HG02885 (cell line): Measurements from ENCODE around the gene NOD2.

Experiments used
- ATAC-seq: cut with Tn5 transposase; IDR thresholded peaks from one replicate; pipeline ENCODE4 v1.9.1; 2021; ENCODE audit warnings: mild to moderate bottlenecking; ENCODE audit not compliant: unreplicated experiment, poor library complexity

Gene NOD2

GRCh38 chr16:50692999-50693781 lies at the start of gene NOD2:
Gene NOD2, plus strand, starts transcription at chr16:50693606. Its CDS starts 5,890 bp downstream, at chr16:50699496.
- ATAC-seq: peak; percentile 25

DNA sequence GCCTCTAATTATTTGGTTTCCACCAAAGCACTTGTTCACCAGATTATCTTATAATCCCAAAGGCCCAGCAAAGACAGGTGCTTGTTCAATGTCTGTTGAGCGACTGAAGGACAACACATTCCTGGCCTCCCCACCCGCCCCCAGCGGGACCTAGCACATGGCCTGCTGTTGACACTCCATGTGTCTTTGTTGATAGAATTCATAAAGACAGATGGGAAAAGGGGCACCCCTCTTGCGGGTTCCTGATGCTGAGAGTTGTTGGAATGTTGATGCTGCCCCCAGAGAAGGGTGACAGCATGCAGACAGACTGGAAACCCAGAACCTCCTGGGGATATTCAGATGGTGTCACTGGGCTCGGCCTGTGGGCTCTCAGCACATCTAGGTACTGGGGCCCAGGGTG lies 49.2 kb upstream of the NOD2 start:
- no peak for ATAC-seq

DNA sequence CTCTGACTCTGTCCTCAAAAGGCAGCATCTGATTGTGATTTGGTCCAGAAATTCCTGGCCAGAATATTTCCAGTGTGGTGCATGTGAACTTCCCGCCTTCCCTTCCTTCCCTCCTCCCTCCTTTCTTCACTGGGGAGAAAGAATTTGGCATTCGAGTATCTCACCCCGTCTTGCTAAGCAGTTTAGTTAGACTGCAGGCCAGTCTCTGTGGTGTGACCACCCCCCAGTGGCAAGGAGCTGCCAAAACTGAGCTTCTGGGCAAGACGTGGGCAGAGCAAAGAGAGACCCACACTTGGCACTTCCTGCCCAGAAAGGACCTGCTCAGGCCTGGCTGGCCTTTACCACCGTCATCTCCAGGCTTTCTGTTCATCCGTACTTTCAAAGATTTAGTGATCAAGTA lies 48.7 kb upstream of the NOD2 start:
- no peak for ATAC-seq

DNA sequence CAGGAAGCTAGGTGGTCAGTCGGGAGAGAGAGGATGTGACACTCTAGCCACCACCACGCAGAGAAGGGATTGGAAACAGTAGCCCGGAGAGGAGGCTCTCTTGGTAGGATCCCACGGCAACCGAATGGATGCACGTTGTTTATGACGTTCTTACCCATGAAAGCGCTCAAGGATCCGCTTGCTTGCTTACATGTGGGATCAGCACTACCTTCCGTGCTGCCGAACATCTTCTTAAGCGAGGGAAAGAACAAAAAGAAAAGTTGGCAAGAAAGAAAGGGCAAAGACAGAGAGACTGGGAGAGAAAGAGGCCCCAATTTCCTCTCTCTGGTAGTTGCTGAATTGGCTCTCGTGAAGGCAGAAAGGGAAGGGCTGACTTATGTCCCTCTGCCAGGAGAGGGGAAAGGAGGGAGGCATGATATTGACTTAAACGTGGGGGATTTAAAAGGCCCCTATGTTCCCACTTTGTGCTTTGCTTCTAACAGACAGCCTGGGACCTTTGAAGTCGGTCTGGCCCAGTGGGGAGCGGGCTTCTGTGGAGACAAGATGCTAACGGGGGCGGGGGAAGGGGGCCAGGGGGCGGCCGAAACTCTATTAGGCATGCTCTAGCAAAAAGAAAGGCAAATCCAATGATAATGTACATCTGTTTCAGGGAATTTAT lies 47.7 kb upstream of the NOD2 start:
- ATAC-seq: no peak

- no peak for ATAC-seq
Measured at GRCh38 chr16:50646345-50646744, 47.1 kb upstream of the NOD2 start.

DNA sequence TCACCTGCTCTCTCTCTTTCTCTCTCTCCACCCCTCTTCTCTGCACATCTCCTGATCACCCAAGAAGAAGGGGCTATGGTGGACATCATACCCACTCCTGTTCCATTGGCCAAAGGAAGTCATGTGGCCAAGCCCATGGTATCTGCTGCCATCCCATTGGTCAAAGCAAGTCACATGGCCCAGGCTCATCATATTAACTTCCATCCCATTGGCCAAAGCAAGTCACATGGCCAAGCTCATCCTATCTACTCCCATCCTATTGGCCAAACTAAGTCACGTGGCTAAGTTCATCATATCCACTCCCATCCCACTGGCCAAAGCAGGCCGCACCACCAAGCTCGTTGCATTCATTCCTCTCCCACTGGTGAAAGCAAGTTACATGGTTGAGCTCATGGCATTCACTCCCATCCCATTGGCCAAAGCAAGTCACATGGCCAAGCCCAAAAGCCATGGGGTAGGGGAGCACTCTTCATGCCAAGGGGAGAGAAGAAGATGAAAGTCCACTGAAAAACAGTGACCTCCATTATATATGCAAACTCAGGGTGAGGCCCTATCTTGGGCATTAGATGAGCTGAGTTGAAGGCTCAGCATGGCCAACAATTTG lies 41.5 kb upstream of the NOD2 start:
- no peak for ATAC-seq

GRCh38 chr16:50652836-50653425 lies 40.5 kb upstream of the NOD2 start:
- ATAC-seq: no peak

DNA sequence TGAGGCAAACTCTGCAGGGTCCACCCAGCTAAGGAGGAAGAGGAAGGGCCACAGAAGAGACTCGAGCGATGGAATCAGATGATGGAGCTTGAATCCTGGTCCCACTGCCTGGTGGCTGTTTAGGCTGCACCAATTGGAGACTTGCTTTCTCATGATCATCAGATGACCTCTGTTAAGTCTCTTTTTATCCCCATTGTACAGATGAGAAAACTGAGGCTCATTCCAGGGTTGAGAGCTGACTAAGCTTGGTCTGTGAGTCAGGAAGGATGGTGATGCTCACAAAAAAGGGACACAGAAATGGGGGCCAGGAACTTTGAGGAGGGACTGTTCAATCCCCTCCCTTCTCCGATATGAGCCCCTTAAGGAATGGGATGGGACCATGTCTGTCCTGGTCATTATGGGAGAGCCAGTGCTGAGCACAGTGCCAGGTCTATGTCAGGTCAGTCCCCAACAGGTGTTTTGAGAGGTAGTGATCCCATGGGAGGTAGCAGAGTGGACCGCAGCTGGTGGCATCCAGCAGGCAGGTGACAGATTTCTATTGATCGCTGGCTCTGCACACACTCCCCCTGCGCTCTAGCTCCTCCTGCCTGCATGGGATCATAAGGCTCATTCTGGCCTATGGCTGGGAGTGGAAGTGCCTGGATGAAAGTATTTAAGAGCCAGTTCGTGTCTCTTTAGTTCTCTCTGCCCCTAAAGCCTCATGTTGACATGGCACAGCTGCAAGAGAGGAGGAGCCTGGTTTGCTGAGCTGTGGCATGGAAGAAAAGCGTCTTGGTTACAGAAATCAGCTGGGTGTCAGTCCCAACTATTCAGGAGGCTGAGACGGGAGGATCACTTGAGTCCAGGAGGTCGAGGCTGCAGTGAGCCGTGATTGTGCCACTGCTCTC lies 39.5 kb upstream of the NOD2 start:
- ATAC-seq: no peak

DNA sequence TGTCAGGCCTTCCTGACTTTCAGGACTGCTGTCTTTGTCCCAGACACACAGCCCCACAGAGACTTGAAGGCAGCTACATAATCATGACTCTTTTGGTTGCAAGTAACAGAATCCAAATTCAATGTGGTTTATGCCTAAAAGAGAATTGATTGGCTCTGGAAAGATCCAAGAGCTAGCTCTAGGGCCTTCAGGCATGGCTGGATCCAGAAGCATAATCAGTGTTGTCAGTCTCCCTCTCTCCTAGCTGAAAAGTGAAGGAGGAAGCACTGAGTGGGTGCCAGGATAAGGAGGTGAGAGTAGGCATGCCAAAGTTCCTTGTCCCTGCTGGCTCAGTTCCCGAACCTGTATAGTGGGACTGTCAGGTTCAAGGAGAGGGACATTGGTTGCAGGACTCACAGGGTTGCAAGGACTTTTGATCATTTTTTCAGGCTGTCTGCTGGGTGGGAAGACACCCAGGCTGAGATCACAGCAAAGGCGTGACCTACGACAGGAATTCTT lies 37.8 kb upstream of the NOD2 start:
- no peak for ATAC-seq

GRCh38 chr16:50657241-50657640 lies 36.2 kb upstream of the NOD2 start:
- ATAC-seq: no peak

- no peak for ATAC-seq
Measured at GRCh38 chr16:50659806-50660205, 33.6 kb upstream of the NOD2 start.

- ATAC-seq: no peak
Measured at GRCh38 chr16:50662306-50662940, 31.0 kb upstream of the NOD2 start.

DNA sequence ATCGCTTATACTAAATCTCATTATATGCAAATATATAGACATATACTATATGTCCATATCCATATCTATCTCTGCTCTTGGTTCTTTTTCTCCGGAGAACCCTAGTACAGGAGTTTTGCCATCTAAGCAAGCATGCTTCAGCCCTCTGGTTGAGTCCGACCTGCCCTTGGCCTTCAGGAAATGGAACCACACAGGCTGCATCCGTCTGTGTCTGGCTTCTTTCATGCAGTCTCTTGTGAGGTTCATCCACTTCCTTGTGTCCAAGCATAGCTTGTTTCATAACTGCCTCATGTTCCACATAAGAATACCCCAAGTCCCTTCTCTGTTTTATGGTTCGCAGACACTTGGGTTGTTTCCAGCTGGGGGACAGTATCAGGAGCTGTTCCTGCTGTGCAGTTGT lies 29.1 kb upstream of the NOD2 start:
- ATAC-seq: no peak

- ATAC-seq: peak; percentile 39
Measured at GRCh38 chr16:50665128-50665878, 28.1 kb upstream of the NOD2 start.

GRCh38 chr16:50666658-50667496 lies 26.5 kb upstream of the NOD2 start:
- peak; percentile 91 for ATAC-seq

GRCh38 chr16:50667497-50668367 lies 25.7 kb upstream of the NOD2 start:
- ATAC-seq: no peak

DNA sequence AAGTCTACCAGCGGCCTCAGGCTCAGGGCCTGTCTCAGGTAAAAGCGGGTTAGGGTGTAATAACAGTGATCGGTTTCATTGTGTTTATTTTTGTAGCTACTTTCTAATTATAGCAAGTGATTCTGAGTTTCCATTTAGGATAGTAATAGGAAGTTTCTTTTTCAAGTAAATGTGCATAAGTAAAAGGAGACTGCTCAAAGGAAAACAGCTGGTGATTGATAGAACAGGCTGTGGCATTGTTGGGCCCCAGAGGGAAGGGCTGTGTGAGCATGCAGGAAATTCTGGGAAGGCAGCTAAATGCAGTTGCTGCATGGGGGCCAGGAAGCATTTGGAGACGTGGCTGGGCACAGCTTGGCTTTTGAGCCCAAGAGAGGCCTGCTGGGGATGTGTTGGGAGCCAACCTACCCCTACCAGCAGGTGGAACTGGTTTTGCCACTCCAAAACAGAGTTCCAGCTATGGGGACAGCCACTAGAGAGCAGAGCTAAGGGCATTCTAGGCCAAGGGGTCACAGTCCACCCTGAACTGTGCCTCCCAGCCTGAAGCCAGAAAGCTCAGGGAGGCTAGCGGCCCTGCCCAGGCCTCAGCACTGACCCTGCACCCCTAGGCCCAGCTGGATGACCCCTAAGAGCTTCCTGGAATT lies 24.9 kb upstream of the NOD2 start:
- ATAC-seq: no peak
